SKM-1 (cell line): Measurements from ENCODE around the gene FOSL2.

Experiments
- DNase-seq: peaks from one replicate; lab custom pipeline; 2025; ENCODE audit not compliant: unreplicated experiment; lab: John Stamatoyannopoulos, UW

FOSL2 gene

GRCh38 chr2:28374331-28374730, 18.3 kb upstream of the FOSL2 start:
- DNase-seq: no peak

- no peak for DNase-seq
Measured at GRCh38 chr2:28375236-28375635, 17.4 kb upstream of the FOSL2 start.

- DNase-seq: no peak
Measured at GRCh38 chr2:28375742-28376631, 16.7 kb upstream of the FOSL2 start.

GRCh38 chr2:28377195-28377816, 15.4 kb upstream of the FOSL2 start:
- DNase-seq: no peak

- DNase-seq: peak; percentile 34
Measured at GRCh38 chr2:28377984-28378678, 14.5 kb upstream of the FOSL2 start.

- peak; percentile 34 for DNase-seq
Measured at GRCh38 chr2:28378679-28379584, 13.7 kb upstream of the FOSL2 start.

- DNase-seq: no peak
Measured at GRCh38 chr2:28380219-28380618, 12.4 kb upstream of the FOSL2 start.

GRCh38 chr2:28381225-28382180, 11.2 kb upstream of the FOSL2 start:
- no peak for DNase-seq

GRCh38 chr2:28382755-28383154, 9.9 kb upstream of the FOSL2 start:
- DNase-seq: no peak

GRCh38 chr2:28387082-28387960, 5.3 kb upstream of the FOSL2 start:
- no peak for DNase-seq

GRCh38 chr2:28389399-28390240, 3.0 kb upstream of the FOSL2 start:
- DNase-seq: no peak

GRCh38 chr2:28390241-28390745, 2.4 kb upstream of the FOSL2 start:
- no peak for DNase-seq

GRCh38 chr2:28390746-28391563, 1.7 kb upstream of the FOSL2 start:
- no peak for DNase-seq

GRCh38 chr2:28391564-28392296, 928 bp upstream of the FOSL2 start:
- peak; percentile 34 for DNase-seq

- DNase-seq: no peak
Measured at GRCh38 chr2:28393114-28393836, 617 bp downstream of the FOSL2 start.
